ENCODE results near the gene SARS2.
"Not testable (repeated sequence)": the region's sequence is repeated elsewhere in the genome, so short reads cannot be mapped to it uniquely, and the experiment has no call there.

The SARS2 gene

GRCh38 chr19:38892841-38893240 is 37.7 kb downstream of the SARS2 start:
- DNase-seq (ENCODE audit: low read depth in 3 of 3) = no peak

GRCh38 chr19:38891771-38892170 is 38.8 kb downstream of the SARS2 start:
- no peak for DNase-seq (ENCODE audit: low read depth in 3 of 3)

- no peak for DNase-seq (ENCODE audit: low read depth in 3 of 3)
Measured at GRCh38 chr19:38890686-38891085, 39.9 kb downstream of the SARS2 start.

- no peak for DNase-seq (ENCODE audit: low read depth in 3 of 3)
Measured at GRCh38 chr19:38889803-38890202, 40.8 kb downstream of the SARS2 start.

GRCh38 chr19:38888876-38889275 is 41.7 kb downstream of the SARS2 start:
- DNase-seq (ENCODE audit: low read depth in 3 of 3) = no peak

- DNase-seq (ENCODE audit: low read depth in 3 of 3) = not testable (repeated sequence)
Measured at GRCh38 chr19:38884691-38885090, 45.9 kb downstream of the SARS2 start.

GRCh38 chr19:38883286-38883685 is 47.3 kb downstream of the SARS2 start:
- no peak for DNase-seq (ENCODE audit: low read depth in 3 of 3)

GRCh38 chr19:38880882-38881609 is 49.5 kb downstream of the SARS2 start:
- no peak for DNase-seq (ENCODE audit: low read depth in 3 of 3)

- DNase-seq (ENCODE audit: low read depth in 3 of 3) = no peak
Measured at GRCh38 chr19:38880076-38880881, 50.3 kb downstream of the SARS2 start.

GRCh38 chr19:38879400-38879751 is 51.2 kb downstream of the SARS2 start:
- DNase-seq (ENCODE audit: low read depth in 3 of 3) = no peak

- no peak for DNase-seq (ENCODE audit: low read depth in 3 of 3)
Measured at GRCh38 chr19:38878575-38879399, 51.8 kb downstream of the SARS2 start.

GRCh38 chr19:38877781-38878574 is 52.6 kb downstream of the SARS2 start, which contains the start of gene RINL:
RINL (minus strand) TSS chr19:38878275; CDS start chr19:38876742, 1,533 bp downstream.
- DNase-seq (ENCODE audit: low read depth in 3 of 3) = peak; percentile 37 to 55 (median 48)

- no peak for DNase-seq (ENCODE audit: low read depth in 3 of 3)
Measured at GRCh38 chr19:38875656-38876395, 54.7 kb downstream of the SARS2 start.

GRCh38 chr19:38873400-38873799 is 57.2 kb downstream of the SARS2 start:
- DNase-seq (ENCODE audit: low read depth in 3 of 3) = not testable (repeated sequence)

GRCh38 chr19:38870612-38871011 is 60.0 kb downstream of the SARS2 start:
- no peak for DNase-seq (ENCODE audit: low read depth in 3 of 3)

- peak; percentile 88 to 92 (median 91) for DNase-seq (ENCODE audit: low read depth in 3 of 3)
Measured at GRCh38 chr19:38869836-38870607, 60.5 kb downstream of the SARS2 start.

- no peak for DNase-seq (ENCODE audit: low read depth in 3 of 3)
Measured at GRCh38 chr19:38869160-38869835, 61.3 kb downstream of the SARS2 start.

- DNase-seq (ENCODE audit: low read depth in 3 of 3) = no peak
Measured at GRCh38 chr19:38868551-38868950, 62.0 kb downstream of the SARS2 start.

- DNase-seq (ENCODE audit: low read depth in 3 of 3) = no peak
Measured at GRCh38 chr19:38867171-38867780, 63.3 kb downstream of the SARS2 start.

All from stimulated activated CD4-positive, alpha-beta T cell treated with anti-CD3 and anti-CD28 coated beads, TNF-alpha, amount 100 ng/mL, for 4 hours (primary cell).